ENCODE data around the gene TIE1.

The TIE1 gene

DNA sequence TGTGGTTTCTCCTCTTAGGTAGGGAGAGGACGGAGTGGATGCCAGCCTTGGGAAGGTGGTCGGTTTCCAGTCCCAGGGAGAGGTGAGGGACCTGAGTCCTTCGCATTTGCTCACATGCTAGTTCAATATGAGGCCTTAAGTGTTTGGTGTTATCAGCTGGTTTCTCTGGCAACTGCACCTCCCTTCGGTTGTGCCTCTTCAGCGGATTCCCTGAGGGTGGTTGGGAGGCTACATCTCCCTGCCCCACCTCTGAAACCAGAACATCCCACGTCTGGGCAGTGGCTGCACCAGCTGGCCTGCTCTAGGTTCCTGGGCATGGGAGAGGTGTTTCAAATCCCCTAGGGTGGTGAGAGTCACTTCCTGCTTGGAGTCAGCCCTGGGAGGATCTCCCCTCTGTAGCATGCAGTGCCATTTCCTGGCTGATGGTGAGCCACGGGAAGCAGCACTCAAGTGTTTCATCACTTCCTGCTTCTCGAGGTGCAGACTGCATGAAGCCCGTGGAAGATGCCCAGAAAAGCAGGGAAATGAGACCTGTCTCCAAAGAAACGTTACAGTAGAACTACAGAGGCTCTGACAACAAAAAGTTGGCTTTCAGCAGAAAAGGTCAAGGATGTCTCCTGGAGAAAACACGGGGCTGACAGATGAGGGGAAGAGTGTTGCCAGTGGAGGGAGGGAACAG lies 26.5 kb upstream of the TIE1 start:
- peak; percentile 55 to 56 (median 55) for DNase-seq

DNA sequence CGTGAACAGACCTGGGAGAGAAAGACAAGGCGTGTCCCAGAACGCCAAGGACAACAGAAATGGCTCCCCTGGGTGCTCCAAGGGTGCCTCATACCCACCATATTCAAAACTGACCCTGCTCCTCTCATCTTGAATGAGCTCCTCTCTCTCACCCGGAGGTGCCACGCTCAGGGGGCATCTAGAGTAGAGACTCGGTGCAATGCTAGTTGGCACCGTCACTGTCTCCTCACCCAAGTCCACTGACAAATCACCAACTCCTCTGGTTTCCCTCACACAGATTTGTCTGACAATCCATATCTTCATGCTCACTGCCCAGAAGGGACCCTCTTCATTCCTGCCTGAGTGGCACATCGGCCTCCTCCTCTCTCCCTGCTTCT lies 26.0 kb upstream of the TIE1 start:
- DNase-seq = no peak

DNA sequence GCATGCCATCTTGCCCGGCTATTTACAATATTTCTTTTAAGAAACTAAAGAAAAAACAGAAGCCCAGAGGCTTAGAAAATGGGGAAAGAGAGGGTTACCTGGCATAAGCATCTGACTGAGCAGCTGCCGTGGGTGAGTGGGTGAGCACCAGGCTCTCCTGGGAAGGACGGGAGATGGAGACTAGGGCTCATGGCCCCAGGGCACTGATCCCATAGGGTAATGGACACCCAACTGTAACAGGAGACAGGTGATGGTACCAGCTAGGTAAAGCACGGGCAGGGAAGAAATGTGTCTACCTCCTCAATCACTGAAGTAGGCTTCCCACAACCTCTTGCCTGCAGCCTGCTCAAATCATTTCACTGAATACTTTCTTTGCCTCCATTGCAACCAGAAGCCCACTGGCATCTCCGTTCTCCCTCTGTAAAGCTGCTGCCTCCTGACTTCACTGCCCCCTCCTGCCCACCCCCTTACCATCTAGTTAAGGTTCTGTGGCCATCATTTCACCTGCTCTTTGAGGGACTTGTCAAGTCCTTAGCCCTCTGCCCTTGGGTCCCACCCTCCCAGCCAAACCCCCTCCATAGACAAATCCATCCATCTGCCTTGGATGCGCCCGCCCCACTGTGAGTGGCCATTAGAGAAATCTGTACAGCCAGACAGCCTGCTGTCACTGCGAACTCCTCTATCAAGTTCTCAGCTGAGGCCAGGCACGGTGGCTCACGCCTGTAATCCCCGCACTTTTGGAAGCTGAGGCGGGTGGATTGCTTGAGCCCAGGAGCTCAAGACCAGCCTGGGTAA lies 24.8 kb upstream of the TIE1 start:
- no peak for DNase-seq

DNA sequence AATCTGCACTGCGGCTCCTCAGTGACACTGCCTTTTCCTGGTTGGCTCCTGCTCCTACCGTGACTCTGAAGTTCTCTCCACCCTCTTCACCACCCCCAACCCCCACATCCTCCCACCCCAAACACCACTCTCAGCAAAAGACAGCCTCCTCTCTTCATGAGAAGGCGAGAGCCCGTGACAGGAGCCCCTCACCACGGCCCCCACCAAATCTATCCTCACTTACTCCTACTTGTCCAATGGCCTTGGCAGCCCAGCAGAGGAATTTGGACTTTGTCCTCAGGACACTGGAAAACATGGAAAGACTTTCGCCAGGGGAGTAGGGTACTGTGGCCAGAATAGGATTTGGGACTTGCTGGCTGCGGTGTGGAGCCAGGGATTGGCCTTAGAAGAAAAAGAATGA lies 24.1 kb upstream of the TIE1 start:
- DNase-seq = no peak

GRCh38 chr1:43277116-43277876 lies 23.5 kb upstream of the TIE1 start:
- DNase-seq = no peak

DNA sequence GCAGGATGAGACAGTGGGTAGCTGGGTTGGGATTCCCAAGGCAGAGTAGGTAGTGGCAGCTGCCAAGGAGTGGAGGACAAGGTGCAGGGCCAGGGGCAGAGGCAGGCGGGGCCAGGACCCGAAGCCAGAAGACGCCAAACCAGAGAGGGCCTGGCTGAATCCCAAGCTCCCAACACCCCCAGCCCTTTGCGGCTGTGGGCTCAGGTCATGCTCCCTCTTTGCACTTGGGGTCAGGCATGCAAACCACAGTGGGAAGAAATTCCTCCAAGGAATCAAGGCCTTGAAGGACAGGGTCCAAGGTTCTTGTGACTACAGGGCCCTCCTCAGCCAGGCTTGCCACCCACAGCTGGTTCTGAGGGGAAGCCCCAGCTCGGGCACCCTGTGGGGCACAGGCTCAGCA lies 21.6 kb upstream of the TIE1 start:
- DNase-seq = no peak

DNA sequence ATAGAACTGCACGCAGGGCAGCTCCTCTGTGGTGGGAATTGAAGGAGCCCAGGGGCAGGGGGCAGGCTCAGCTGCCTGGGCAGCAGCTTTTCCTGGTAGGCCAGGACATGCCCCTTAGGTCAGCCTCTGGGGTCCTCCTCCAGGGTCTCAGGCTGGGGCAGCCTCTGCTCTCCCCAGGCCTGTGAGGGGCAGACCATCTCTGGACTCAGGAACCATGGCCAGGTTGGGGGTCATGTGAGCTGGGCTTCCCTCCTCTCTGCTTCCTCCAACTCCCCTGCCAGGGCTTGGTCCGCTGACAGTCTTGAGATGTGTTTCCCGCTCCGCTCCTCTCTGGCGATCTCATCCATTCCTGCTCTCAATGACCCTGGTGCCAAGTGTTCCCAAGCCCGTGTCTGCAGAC lies 21.1 kb upstream of the TIE1 start:
- DNase-seq = no peak

- no peak for DNase-seq
Observed at GRCh38 chr1:43280692-43281091, 20.1 kb upstream of the TIE1 start.

GRCh38 chr1:43282220-43283195 lies 18.3 kb upstream of the TIE1 start:
- DNase-seq = no peak

GRCh38 chr1:43284065-43284464 lies 16.7 kb upstream of the TIE1 start:
- no peak for DNase-seq

GRCh38 chr1:43284546-43285110 lies 16.2 kb upstream of the TIE1 start:
- DNase-seq = peak in 2 of 3 donors; percentile 20 to 27

DNA sequence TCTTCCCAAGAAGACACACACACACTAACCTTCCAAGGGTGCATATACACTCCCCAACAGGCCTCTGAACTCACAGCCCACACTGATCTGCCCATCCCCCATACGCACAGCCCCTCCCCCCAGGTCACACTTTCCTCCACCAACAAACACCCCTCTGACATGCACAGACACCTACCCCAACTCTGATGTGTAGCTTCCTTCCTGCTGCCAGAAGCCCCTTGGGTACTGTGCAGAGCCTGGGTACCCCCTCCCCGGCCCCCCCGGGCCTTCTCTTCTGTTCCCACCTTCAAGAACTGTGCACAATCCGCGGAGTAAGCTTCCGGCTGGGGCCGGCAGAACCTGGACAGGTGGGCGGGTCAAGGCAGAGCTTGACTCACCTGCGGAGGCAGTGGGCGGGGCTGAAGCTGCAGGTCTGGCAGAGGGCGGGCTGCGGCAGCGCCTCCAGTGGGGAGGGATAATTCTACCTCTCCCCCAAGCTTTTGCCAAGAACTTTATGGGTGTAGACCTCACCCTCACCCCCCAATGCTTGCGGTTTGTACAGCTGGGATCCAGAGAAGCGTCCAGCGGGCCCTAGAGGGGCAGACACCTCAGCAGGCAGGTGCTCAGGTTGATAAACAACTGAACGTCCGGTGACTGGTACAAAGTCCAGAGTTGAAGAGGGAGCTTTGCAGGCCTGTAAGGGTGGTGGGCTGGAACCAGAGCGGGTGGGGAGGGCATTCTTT lies 15.4 kb upstream of the TIE1 start, which contains the start of gene C1orf210:
C1orf210 (minus strand) TSS at position 313 of the 722 bp plus-strand sequence. CDS start 2,311 bp downstream, outside the sequence.
- DNase-seq = no peak

DNA sequence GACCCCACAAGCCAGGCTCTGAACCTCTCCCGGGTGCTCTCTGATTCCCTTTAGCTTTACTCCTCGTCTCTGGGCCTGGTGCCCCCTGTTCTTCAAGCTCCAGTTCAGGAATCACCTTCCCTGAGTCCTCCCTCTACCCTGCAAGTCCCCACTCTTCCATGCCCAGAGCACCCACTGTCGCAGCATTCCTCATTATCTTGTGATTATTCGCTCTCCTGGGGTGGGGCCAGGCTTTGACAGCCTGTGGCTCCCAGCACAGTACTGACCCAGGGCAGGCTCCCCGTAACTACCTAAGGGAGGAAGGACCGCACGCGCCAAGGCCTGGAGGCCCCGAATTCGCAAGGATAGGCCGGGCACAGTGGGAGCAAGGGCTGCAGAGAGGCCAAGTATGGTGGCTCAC lies 14.7 kb upstream of the TIE1 start:
- no peak for DNase-seq

DNA sequence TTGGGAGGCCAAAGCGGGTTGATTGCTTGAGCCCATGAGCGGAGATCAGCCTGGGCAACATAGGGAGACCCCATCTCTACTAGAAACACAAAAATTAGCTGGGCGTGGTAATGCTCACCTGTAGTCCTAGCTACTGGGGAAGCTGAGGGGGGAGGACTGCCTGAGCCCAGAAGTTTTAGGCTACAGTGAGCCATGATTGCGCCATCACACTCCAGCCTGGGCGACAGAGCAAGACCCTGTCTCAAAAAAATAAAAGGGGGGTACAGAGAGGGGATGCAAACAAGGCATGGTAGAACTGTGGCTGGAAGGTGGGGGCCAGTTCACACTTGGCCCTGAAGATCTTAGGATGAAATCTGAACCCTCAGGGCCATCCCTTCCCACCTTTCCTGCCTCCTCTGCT lies 14.2 kb upstream of the TIE1 start:
- no peak for DNase-seq

- DNase-seq = no peak
Observed at GRCh38 chr1:43288058-43288784, 12.6 kb upstream of the TIE1 start.

DNA sequence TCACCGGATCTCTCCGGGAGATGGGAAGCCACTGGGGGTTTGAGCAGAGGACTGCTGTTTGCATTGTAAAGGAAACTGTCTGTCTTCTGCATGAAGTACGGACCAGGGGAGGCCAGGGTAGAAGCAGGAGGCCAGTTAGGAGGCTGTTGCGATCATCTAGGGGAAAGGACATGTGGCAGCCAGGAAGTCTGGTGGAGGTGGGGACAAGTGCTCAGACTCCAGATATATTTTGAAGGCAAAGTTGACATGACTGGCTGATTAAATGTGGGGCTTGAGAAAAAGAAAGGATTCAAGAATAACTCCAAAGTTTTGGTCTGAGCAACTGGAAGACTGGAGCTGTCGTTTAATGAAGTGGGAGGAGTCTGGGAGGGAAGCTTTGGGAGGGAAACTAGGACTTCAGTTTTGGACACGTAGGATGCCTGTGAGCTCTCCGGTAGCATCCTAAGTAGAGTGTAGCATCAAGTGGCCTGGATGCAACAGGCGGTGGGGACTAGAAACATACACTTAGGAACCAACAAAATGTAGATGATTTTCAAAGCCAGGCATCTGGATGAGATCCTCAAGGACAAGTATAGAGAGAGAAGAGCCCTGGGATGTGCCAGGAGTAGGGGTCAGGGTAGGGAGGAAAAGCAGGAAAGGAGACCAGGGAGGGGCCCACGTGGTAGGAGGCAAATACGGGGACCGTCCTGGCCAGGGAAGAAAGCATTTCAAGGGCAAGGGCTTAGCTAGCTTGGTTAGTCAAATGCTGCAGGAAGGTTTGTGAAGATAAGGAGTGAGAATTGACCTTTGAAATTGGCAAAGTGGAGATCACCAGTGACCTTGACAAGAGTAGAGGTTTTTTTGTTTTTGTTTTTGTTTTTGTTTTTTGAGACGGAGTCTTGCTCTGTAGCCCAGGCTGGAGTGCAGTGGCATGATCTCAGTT lies 11.7 kb upstream of the TIE1 start:
- no peak for DNase-seq

GRCh38 chr1:43292216-43292615 lies 8.6 kb upstream of the TIE1 start:
- no peak for DNase-seq

DNA sequence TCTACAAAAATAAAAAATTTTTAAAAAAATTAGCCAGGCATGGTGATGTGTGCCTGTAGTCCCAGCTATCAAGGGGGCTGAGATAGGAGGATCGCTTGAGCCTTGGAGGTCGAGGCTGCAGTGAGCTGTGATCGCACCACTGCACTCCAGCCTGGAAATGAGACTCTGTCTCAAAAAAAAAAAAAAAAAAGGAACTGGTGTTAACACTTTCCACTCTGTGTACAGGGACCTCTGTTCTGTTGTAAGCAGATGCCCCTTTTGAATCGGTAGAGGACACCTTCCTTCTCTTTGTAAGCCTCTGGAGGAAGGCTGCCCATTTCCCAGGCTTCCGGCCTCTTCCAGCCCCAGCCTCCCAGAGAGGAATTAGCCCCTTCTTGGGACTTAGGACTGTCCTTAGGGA lies 8.1 kb upstream of the TIE1 start:
- DNase-seq = no peak

- DNase-seq = no peak
Observed at GRCh38 chr1:43293176-43293575, 7.6 kb upstream of the TIE1 start.
